Suppressor macrophage treated with lipopolysaccharide for 1 hour (primary cell): ENCODE data around the gene GPR137B.
A peak's percentile ranks its signal among the peaks of the same experiment; 100 is the strongest.
"Not testable (repeated sequence)": the region's sequence is repeated elsewhere in the genome, so short reads cannot be mapped to it uniquely, and the experiment has no call there.

Source experiments
- DNase-seq, 3 donors: peaks; one replicate each; pipeline ENCODE4 v3.0.0-alpha.2; 2020 to 2022

Gene GPR137B

DNA sequence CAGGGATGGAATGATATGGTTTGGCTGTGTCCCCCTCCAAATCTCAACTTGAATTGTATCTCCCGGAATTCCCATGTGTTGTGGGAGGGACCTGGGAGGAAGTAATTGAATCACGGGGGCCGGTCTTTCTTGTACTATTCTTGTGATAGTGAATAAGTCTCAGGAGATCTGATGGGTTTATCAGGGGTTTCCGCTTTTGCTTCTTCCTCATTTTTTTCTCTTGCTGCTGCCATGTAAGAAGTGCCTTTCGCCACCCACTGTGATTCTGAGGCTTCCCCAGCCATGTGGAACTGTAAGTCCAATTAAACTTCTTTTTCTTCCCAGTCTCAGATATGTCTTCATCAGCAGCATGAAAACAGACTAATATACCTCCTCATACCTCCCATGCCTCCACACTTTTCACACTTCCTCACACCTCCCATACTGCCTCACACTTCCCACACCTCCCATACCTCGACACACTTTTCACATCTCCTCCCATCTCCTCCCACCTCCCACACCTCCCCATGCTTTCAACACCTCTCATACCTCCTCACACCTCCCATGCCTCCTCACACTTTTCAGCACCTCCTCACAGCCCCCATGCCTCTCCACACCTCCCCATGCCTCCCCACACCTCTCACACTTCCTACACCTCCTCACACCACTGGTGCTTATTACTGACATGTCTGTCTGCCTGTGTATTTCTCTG is 21.3 kb downstream of the GPR137B start:
- DNase-seq, result peak; percentile 85 to 91 (median 88)

DNA sequence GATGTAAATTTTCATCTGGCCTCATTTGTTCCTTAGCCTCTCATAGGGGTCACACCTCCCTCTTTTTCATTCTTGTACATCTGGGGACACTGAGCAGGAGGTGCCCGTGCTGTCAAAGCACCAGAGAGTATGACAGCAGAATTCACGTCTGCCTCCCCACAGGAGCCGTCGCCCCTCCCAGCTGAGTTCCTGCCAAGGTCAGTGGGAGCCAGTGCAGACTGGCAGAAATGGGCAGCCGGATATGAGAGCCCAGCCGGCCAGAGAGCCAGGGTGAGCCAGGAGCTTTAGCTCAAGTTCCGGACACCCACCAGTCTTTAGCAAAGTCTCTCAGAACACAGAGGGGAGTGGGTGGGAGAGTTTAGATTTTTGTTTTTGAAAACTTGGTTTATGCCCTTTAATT is 21.9 kb downstream of the GPR137B start:
- DNase-seq, result no peak

DNA sequence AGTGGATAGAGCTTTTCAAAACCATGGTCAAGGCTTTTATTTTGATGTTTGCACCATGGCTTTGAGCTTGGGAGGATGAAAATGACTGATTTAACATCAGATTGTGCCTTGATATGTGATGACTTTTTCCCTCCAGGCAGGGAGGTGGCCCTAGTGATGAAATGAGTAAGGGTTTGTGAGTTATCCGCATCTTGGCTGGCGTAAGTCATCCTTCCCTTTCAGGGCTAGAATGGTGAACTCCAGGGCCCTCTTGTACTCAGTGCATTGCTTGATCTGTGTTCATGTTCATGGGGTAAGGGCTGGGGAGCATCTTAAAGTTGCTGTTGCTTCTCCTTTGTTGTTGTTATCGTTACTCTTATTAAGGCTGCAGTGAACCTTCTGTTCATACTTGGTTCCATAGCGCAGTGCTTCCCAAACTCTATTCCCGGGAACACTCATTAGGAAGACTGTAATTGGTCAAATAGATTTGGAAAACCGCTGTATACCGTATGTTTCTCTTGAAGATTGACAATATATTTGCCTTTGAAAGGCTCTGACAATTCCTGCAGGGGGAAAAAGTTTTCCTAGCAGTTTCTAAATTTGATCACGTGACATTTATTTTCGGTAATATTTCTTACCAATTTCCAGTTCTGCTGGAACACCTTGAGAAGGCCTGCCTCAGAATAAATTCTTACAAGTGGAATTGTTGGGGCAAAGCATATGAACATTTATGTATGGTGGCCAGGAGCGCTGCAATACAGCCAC is 23.1 kb downstream of the GPR137B start:
- peak; percentile 20 to 40 (median 25) for DNase-seq

DNA sequence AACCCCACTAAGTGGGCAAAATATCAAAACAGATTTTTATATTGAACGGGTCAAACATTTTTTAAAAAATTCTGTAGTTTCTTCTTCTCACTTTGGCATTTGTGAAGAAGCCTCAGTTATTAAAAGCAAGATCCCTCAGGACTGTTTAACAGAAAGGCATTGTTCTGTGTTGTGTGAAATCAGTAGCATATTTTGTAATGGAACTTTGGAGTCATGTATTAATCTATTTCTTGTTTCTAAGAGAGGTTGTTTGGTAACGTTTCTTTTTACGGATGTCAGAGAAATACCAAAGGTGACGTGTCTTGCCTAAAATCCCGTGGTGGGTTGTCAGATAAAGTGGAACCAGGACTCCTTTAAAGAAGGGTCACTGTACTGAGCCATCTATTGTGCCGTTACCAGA is 23.7 kb downstream of the GPR137B start:
- no peak for DNase-seq

DNA sequence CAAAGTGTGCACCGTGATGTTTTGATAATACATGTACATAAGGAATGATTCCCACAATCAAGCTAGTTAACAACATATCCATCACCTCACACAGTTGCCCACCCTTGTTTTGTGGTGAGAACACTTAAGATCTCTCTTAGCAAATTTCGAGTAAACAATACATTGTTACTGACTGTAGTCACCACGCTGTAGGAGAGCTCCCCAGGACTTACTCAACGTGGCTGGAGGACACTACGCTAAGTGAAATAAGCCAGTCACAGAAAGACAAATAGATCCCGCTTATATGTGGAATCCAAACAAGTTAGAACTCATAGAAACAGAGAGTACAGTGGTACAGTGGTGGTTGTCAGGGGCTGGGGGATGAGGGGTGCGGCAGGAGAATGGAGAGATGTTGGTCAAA is 24.8 kb downstream of the GPR137B start:
- no peak for DNase-seq

DNA sequence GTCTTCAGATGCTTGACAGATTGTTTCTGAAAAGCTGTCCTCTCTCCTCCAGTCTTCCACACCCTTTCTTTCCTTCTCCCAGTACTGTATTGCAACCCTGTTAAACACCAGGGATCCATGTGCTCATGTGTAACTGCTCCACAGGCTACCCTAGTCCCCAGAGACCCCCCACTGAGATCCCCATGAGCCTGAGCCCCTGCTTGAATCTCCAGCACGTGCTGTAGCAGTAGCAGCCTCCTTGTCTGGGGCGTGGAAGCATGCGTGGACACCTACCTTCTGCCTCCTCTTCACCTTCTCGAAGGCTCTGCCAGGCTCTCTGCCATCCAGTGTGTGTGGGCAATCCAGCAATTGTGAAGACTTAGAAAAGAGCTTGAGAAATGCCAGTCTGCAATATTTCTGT is 25.2 kb downstream of the GPR137B start:
- no peak for DNase-seq

DNA sequence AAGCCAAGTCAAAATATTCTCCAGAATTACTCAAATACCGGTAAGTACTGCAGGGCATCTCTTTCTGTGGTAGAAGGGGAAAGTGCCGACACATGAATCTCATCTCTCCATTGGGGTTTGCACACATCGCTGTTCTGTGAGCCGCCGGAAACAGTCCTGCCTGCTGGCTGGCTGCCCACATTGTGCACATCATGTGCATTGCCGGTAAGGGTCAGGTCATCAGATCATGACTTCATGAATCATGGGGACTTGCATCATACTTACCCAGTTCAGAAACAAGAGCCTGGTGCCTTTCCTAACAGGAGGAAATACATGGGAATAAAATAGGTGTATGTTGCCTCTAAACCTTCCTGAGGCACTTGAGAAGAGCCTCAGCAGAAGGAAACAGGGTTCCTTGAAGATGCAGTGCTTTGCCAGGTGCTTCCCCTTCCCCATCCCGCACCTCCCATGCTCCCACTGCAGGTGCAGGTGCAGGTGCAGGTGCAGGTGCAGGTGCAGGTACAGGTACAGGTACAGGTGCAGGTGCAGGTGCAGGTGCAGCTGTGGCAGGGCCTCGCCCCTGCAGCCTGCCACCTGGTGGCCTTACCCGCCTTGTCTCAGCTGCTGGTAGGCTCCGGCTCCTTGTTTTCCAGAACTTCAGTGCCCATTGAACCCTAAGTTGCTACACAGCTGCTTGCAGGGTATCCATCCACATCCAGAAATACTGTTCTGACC is 26.5 kb downstream of the GPR137B start:
- DNase-seq, result peak; percentile 92 to 96 (median 93)

DNA sequence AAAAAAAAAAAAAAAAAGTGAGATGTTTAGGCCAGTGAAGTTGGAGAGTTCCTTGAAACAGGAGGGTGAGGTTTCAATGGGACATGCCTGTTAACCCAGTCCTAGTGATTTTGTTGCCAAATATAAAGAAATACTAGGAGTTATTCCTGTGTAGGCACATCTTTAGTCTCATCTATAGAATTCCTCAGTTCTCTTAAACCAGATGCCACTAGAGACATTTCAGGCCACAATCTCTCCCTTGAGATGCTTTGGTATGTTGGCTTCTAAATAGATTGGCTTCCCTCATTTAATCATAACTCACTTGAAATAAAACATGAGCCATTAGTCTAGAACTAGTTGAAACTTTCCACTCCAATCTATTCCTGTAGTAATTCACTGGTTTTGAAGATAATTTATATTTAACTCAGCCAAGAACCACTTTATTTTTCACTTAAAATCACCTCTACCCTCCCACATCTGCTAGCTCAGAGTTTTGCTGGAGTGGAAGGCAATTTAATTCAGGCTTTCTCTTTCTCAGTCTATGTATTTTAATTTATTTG is 29.8 kb downstream of the GPR137B start:
- no peak for DNase-seq

DNA sequence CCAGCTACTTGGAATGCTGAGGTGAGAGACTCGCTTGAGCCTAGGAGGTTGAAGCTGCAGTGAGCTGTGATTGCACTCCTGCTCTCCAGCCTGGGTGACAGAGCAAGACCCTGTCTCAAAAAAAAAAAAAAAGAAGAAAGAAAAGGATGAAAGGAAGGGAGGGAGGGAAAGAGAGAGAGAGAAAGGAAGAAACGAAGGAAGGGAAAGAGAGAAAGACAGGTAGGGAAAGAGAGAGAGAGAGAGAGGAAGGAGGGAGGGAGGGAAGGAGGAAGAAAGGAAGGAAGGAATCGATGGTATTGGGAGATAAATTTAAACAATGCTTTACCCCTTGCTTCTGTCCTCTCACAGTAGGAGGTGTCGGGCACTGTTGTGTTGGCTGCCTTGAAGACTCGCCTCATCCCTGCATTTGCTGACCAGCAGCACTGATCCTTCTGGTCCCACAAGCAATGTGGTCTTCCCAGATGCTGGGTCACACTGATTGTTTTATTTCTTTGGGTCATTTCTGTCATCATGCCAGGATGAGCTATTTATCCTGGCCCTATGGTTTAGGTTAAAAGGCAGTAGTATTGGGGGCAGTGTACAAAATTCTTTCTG is 30.9 kb downstream of the GPR137B start:
- DNase-seq, result no peak

DNA sequence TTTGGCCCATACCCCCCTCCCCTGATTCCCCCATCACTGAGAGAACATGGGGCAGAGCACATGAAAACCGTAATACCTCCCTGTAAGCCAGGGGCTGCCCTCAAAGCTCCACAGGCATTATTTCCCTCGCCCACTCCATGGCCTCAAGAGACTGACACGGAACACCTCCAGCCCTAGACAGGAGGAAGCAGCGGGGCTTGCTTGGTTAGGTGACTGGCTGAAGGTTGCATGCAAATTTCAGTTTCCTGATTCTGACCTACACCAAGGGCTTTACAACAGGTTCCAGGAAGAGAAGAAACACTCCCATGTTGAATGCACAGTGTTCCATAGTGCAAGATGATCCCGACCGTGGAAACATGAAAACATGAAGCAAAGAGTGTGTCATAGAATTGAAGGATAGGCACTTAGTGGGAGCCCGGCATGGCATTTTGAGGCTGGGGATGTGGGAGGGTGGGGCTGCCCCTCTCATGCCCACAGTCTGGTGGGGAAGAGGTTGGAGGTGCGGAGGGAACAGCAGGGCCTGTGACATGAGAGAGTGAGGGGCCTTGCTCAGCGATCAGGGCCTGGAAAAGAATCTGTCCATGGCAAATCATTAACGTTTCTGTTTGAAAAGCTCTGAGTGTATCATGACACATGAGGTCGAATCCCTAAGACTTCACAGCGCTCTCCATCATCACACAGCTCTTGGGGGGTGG is 33.5 kb downstream of the GPR137B start:
- DNase-seq, result no peak

DNA sequence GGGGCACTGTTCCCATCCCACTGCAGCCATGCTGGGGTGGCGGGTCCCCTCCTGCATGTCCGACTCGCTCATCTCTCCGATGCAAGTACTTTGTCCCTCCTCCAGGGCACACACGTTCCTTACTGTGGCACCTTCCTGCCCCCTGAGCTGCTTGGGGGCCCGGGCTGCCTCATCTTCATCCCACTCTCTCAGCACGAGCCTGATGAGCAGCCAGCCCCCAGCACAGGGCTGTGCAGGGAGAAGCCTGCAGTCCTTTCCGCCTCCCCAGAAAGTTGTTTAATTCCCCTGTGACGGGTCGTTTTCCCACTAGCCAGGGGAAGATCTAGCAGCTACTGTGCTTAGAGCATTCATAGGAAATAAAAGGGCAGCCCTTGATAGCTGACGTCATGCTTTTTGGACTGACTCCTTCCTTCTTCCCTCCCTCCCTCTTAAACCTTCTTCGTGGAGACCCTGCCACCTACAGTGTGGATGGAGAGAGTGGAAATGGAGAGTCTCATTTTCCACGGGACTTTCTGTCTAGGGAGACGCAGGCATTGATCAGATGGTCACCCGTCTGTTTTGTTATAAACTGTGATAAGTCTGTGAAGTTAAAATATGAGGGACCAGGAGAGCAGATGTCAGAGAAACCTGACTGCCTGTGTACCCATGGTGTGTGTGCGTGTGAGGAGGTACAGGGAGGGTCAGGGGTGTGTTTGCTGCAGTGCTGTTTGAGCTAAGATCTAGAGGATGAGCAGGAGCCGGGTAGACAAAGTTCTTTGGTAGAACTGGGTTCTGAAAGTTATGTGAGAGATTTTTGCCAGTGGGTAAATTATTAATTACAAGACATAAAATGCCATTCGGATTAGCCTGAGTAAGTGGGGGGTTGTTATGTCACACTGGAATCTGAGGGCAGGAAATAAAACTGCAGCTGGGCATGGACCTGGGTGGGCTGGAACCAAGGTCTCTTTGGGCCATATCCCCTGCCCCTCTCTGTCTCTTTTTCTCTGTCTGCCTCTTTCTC is 34.3 kb downstream of the GPR137B start:
- DNase-seq, result no peak

DNA sequence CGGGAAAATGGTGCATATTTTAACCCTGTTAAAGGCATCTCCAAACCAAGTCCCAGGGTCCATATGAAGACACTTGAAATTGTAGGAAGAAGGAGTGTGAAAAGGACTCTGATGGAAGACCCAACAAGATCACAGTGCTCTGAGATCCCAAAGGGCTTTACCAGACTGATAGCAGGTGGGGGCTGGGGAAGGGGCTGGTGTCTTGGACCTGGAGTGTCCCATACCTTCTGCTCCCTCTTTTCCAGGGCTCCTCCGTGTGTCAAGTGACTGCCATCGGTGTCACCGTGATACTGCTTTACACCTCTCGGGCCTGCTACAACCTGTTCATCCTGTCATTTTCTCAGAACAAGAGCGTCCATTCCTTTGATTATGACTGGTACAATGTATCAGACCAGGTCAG is 37.3 kb downstream of the GPR137B start:
- DNase-seq, result no peak

DNA sequence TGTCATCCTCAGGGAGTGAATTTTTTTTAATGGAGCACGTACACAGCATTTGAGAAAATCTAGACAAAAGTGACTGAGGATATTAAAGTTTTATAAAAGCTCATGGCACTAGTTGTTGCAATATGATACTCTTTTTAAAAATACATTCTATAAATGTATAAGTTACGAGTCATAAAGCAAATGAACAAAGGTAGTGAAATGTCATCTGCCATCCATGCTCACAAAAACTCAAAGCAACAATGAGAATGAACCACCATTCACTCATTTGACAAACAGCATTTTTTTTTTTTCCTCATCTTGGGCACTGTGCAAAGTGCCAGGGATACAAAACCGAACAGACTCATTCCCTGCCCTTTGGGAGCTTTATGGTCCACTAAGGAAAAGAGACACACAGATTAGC is 38.7 kb downstream of the GPR137B start:
- DNase-seq, result no peak

DNA sequence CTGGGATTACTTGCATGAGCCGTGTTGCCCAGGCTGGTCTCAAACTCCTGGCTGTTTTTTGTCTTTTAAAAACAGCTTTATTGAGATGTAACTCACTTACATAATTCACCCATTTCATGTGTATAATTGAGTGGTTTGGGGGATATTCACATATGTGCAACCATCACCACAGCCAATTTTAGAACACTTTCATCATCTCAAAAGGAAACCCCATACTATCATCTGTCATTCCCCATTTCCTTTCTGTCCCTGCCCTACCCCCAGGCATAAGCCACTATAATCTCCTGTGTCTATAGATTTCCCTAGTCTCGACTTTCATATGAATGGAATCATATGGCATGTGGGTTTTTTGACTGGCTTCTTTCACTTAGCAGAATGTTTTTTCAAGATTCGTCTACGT is 43.3 kb downstream of the GPR137B start:
- DNase-seq, result peak; percentile 59 to 74 (median 67)

DNA sequence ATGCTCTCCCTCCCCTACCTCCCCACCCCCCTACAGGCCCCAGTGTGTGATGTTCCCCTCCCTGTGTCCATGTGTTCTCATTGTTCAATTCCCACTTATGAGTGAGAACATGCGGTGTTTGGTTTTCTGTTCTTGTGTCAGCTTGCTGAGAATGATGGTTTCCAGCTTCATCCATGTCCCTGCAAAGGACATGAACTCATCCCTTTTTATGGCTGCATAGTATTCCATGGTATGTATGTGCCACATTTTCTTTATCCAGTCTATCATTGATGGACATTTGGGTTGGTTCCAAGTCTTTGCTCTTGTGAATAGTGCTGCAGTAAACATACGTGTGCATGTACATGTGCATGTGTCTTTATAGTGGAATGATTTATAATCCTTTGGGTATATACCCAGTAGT is 44.1 kb downstream of the GPR137B start:
- not testable (repeated sequence) for DNase-seq

DNA sequence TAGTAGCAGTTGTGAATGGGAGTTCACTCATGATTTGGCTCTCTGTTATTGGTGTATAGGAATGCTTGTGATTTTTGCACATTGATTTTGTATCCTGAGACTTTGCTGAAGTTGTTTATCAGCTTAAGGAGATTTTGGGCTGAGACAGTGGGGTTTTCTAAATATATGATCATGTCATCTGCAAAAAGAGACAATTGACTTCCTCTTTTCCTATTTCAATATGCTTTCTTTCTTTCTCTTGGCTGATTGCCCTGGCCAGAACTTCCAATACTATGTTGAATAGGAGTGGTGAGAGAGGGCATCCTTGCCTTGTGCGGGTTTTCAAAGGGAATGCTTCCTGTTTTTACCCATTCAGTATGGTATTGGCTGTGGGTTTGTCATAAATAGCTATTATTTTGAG is 45.7 kb downstream of the GPR137B start:
- DNase-seq, result peak in 2 of 3 donors; percentile 24 to 26

DNA sequence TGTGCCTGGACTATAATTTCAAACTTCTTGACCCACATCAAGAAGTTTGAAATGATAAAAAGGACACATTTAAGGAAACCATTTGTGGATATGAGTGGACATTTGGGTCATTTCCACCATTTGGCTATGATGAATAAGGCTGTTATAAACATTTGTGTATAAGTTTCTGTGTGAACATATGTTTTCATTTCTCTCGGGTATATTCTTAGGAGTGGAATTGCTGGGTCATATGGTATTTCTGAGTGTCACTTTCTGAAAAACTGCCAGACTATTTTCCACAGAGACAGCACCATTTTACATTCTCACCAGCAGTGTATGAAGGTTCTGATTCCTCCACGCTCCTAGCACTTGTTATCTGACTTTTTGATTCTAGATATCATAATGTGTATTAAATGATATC is 50.8 kb downstream of the GPR137B start:
- no peak for DNase-seq

DNA sequence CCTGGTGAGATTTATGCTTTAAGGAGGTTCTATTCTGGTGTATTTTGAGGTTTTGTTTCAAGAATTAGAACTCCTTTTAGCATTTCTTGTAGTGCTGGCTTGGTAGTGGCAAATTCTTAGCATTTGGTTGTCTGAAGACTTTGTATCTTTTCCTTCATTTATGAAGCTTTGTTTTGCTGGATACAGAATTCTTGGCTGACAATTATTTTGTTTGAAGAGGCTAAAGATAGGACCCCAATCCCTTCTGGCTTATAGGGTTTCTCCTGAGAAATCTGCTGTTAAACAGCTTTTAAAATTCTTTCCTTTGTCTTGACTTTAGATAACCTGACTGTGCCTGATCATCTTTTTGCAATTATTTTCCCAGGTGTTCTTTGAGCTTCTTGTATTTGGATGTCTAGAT is 58.6 kb downstream of the GPR137B start:
- no peak for DNase-seq

DNA sequence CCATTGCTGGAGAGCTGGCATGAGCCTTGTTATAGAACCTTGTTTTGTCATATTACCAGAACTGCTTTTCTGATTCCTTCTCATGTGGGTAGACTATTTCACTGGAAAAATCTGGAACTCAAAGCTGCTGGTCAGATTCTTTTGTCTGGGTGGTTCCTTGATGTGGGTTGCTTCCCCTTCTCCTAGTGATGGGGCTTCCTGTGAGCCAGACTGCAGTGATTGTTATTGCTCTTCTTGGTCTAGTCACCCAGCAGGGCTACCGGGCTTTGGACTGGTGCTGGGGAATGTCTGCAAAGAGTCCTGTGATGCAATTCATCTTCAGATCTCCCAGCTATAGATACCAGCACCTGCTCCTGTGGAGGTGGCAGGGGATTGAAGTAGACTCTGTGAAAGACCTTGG is 59.4 kb downstream of the GPR137B start:
- peak; percentile 53 to 56 (median 55) for DNase-seq

DNA sequence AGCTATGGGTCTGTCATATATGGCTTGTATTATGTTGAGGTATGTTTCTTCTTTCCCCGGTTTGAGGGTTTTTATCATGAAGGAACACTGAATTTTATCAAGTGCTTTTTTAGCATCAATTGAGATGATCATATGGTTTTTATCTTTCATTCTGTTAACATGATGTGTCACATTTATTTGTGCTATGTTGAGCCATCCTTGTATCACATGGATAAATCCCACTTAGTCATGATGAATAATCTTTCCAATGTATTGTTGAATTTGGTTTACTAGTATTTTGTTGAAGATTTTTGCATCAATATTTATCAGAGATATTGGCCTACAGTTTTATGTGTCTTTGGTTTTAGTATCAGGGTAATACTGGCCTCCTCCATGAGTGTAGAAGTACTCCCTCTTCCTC is 61.7 kb downstream of the GPR137B start:
- peak in 2 of 3 donors; percentile 49 to 51 for DNase-seq

DNA sequence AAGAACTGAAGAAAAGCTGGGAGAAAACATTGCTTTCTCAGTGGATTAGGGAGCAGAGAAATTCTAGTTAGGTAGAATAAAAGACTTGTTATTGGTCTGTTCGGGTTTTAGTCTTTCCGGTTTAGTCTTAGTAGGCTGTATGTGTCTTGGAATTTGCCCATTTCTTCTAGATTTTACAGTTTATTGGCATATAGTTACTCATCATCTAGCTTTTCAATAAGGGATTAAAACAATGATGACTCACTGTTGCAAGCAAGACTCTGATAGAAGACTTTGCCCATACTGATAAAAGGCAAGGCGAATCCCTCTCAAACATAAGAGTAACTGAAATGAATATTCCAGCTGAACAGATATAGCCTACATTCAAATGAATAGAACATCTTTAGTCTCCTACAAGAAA is 62.3 kb downstream of the GPR137B start:
- no peak for DNase-seq
